HG03432 (cell line): ENCODE results near the gene IFNGR1.

Experiments used
- ATAC-seq: cut with Tn5 transposase; IDR thresholded peaks from one replicate; pipeline ENCODE4 v1.9.1; 2021; ENCODE audit warnings: mild to moderate bottlenecking, moderate library complexity; ENCODE audit not compliant: unreplicated experiment

The IFNGR1 gene

GRCh38 chr6:137156650-137157049, 62.5 kb downstream of the IFNGR1 start:
- ATAC-seq = no peak

- peak; percentile 72 for ATAC-seq
Measured at GRCh38 chr6:137155830-137156229, 63.4 kb downstream of the IFNGR1 start.

GRCh38 chr6:137150072-137150471, 69.1 kb downstream of the IFNGR1 start:
- ATAC-seq = no peak

- no peak for ATAC-seq
Measured at GRCh38 chr6:137149035-137149393, 70.2 kb downstream of the IFNGR1 start.

- ATAC-seq = no peak
Measured at GRCh38 chr6:137148306-137149034, 70.7 kb downstream of the IFNGR1 start.
